Osteoblast (primary cell): ENCODE results near the gene DNAJB13. TPM values are rescaled to one million over a fixed set of nuclear protein-coding genes. Genes with fewer than 3 reads are reported as not detected.
A peak's percentile ranks its signal among the peaks of the same experiment; 100 is the strongest.

Experiments
- DNase-seq: peaks from one replicate; pipeline ENCODE4 v3.0.0; 2011; ENCODE audit warnings: low spot score, mixed read lengths; ENCODE audit not compliant: insufficient read length; ENCODE audit errors: missing footprints
- H2AFZ ChIP-seq: 2 replicates; pipeline ENCODE4 v1.6.0; 2011; ENCODE audit warnings: mild to moderate bottlenecking, low read length
- H3K27ac ChIP-seq: 2 replicates; pipeline ENCODE4 v1.5.1; 2011; ENCODE audit warnings: mild to moderate bottlenecking, low read depth, low read length, moderate library complexity
- H3K27me3 ChIP-seq: 2 replicates; pipeline ENCODE4 v1.6.0; 2012; ENCODE audit warnings: mild to moderate bottlenecking, control low read depth, inconsistent platforms, low read length, moderate library complexity; ENCODE audit not compliant: insufficient read depth
- H3K36me3 ChIP-seq: 2 replicates; pipeline ENCODE4 v1.5.1; 2011; ENCODE audit warnings: mild to moderate bottlenecking, low read length, control low read depth, moderate library complexity; ENCODE audit not compliant: insufficient read depth
- H3K4me1 ChIP-seq: 2 replicates; pipeline ENCODE4 v1.5.1; 2011; ENCODE audit warnings: mild to moderate bottlenecking, low read length, control low read depth, moderate library complexity; ENCODE audit not compliant: insufficient read depth
- H3K4me2 ChIP-seq: 2 replicates; pipeline ENCODE4 v1.6.0; 2011; ENCODE audit warnings: mild to moderate bottlenecking, low read length; ENCODE audit not compliant: insufficient read depth
- H3K4me3 ChIP-seq: fragments of 200-600 bp; sonication (generic); 3 replicates; pipeline ENCODE4 v1.5.1; 2012; ENCODE audit warnings: mild to moderate bottlenecking, low read length, inconsistent platforms; ENCODE audit not compliant: insufficient read depth
- H3K79me2 ChIP-seq: 2 replicates; pipeline ENCODE4 v1.6.0; 2012; ENCODE audit warnings: mild to moderate bottlenecking, low read length, control low read depth, inconsistent platforms; ENCODE audit not compliant: insufficient read depth
- H3K9me3 ChIP-seq: 2 replicates; pipeline ENCODE4 v1.5.1; 2011; ENCODE audit warnings: low read depth, low read length, control low read depth
- H4K20me1 ChIP-seq: 2 replicates; pipeline ENCODE4 v1.6.0; 2012; ENCODE audit warnings: mild to moderate bottlenecking, low read length, control low read depth; ENCODE audit not compliant: insufficient read depth
- CTCF ChIP-seq: IDR thresholded peaks from 2 replicates; pipeline ENCODE4 v1.5.1; 2011; ENCODE audit warnings: mild to moderate bottlenecking, low read depth, low read length, moderate library complexity; ENCODE audit errors: extremely low read depth
- total RNA-seq: library from RNA; depleted of rRNA; stranded (reverse); fragments of >200 nt; gene quantifications from 2 replicates; pipeline ENCODE4 v1.2.3, GENCODE V29; 2012

DNAJB13 gene
- total RNA-seq, 1 donor: not detected

DNA sequence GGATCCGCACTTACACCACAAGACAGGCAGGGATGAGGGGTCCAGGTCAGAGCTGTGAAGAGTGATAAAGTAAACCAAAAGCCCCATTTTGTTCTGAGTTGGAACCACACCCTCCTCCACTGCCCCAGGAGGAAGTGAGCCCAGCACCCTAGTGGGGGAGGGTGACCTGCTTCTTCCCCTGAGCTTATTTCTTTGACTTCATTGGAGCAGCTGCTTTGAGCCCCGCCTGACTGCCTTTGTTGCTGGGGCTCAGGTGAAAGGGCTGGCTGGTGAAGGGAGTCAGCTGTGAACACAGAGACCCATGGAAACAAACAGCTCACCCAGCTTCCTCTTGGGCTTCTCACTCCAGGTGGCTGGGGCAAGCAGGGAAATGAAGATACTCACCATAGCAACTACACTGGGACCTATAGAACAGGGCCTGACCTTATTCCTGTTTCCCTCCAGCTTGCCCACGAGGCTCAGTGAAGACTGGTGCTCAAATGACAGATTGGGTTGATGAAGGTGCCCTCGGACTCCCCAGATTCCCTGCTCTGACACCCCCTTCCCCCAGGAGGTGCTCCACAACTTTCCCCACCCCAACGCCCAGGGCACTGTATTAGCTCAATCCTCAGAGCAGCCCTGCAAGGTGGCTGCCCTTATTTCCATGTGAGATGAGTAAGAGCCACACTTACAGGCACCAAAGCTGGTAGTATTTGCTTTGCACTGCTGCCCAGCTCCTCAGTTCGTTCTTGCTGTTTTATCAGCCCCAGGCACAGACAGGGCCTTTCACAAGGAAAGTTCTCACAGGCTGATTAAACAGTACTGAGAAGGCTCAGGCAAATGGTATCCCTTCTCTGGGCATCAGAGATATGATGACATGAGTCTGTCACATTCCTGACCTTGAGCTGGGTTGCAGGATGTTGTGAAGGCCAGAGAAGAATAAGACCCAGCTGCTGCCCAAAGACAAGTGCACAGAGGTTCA lies 29.5 kb downstream of the DNAJB13 start:
- Histone ChIP-seq H3K27me3 (no peaks in the 10 kb centered on the region), H3K27ac (no peak overlapping the region), H3K4me3 (no peak overlapping the region), H4K20me1 (no peaks in the 10 kb centered on the region), H3K4me2 (no peak overlapping the region), H3K9me3 (no peaks in the 10 kb centered on the region), H3K4me1 (no peaks in the 10 kb centered on the region), H3K79me2 (no peaks in the 10 kb centered on the region), H3K36me3 (no peaks in the 10 kb centered on the region), H2AFZ (no peak overlapping the region)
- no peak for TF ChIP-seq CTCF
- peak; percentile 88 for DNase-seq

DNA sequence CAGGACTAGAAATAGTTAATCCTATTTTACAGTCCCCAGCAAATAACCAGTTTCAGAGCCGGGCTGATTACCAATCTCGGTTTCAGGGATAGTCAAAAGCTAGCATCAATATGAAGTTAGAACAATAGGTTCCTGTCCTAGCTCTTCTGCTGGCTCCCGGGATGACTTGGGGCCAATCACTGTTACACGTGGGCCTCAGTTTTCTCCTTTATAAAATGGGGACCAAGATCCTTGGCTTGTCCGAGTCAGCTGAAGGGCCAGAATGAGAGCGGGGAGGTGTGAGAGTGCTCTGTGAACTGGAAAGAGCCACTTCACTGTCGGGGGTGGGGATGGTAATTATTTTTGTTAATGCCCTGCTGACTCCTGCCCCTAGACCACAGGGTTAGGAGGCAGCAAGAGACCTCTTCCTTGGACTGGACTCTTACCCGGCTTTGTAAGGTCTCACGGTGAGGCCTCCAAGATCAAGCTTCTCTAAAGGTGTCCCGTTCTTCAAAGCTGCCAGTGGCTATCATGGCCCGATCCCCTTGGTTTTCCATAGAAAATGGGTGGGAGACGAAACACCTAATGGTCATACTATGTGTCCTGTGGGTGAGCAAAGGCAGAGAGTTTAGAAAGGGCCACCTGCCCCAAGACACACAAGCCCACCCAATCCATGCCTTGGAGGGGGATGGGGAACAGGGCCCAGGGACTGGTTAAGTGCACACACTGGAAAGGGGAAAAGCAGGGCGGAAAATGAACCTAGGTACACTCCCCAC lies 30.4 kb downstream of the DNAJB13 start:
- Histone ChIP-seq H3K27ac (no peak overlapping the region), H3K36me3 (no peaks in the 10 kb centered on the region), H3K9me3 (no peaks in the 10 kb centered on the region), H3K4me2 (no peak overlapping the region), H2AFZ (no peak overlapping the region), H3K27me3 (no peaks in the 10 kb centered on the region), H3K4me1 (no peaks in the 10 kb centered on the region), H4K20me1 (no peaks in the 10 kb centered on the region), H3K79me2 (no peaks in the 10 kb centered on the region), H3K4me3 (no peak overlapping the region)
- no peak for DNase-seq
- no peak for TF ChIP-seq CTCF

GRCh38 chr11:73982595-73982989 lies 31.8 kb downstream of the DNAJB13 start, which contains the start of gene UCP2:
TSS of gene UCP2 (minus strand) at chr11:73982843. CDS start at chr11:73978378, 4,465 bp downstream.
- Histone ChIP-seq H2AFZ (peak within 1 kb of the TSS; percentile 91), H3K4me3 (peak within 1 kb of the TSS; percentile 74), H3K4me1 (no peaks in the 10 kb centered on the region), H3K79me2 (no peaks in the 10 kb centered on the region), H3K9me3 (no peaks in the 10 kb centered on the region), H3K27me3 (no peaks in the 10 kb centered on the region), H3K36me3 (no peaks in the 10 kb centered on the region), H4K20me1 (no peaks in the 10 kb centered on the region), H3K27ac (peak within 1 kb of the TSS; percentile 11), H3K4me2 (peak within 1 kb of the TSS; percentile 86)
- peak; percentile 95 for DNase-seq
- no peak for TF ChIP-seq CTCF
